HG03280 (cell line): ENCODE measurements around the gene GAK.
"Not testable (repeated sequence)": the region's sequence is repeated elsewhere in the genome, so short reads cannot be mapped to it uniquely, and the experiment has no call there.

Source experiments
- ATAC-seq: cut with Tn5 transposase; IDR thresholded peaks from one replicate; pipeline ENCODE4 v1.9.1; 2021; ENCODE audit warnings: mild to moderate bottlenecking, moderate library complexity; ENCODE audit not compliant: unreplicated experiment

Gene GAK

GRCh38 chr4:821181-821591, 110.9 kb downstream of the GAK start:
- no peak for ATAC-seq

DNA sequence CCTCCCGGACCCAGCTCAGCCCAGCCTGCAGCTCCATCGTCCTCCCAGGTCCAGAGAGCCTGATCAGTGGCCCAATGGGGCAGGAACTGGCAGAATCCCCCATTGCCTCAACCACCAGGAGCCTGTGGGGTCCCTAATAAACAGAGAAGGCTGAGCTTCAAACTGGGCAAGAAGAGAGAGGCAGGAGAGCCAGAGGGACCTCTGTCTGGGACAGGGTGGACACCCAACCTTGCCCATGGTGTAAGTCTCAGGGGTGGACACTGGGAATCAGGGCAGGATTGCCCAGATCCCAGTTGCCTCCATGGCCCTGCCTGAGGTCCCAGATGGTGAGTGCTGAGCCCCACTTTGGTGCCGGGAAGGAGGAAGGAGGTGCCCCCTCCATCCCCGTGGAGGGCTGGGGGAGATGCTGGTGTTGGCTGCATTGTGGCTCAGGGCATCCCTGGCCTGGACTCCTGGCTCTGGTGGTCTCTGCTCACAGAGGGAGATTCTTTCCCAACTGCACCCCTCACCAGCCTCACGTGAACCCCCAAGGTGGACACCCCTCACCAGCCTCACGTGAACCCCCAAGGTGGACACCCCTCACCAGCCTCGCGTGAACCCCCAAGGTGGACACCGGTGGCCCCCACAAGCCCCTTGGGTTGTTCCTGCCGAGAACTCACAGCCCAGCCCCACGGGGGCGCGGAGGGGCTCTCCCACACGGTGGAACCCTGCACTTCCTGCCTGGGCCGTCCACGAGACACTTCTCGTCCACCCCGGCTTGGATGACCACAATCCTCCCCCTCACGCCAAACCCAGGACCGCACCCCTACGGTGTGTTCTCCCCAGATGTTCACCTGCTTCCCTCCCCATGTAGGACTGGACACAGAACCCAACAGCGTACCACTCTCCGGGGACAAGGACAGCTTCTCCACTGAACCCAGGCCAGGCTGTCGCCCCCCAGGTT, 111.6 kb downstream of the GAK start:
- ATAC-seq = no peak

DNA sequence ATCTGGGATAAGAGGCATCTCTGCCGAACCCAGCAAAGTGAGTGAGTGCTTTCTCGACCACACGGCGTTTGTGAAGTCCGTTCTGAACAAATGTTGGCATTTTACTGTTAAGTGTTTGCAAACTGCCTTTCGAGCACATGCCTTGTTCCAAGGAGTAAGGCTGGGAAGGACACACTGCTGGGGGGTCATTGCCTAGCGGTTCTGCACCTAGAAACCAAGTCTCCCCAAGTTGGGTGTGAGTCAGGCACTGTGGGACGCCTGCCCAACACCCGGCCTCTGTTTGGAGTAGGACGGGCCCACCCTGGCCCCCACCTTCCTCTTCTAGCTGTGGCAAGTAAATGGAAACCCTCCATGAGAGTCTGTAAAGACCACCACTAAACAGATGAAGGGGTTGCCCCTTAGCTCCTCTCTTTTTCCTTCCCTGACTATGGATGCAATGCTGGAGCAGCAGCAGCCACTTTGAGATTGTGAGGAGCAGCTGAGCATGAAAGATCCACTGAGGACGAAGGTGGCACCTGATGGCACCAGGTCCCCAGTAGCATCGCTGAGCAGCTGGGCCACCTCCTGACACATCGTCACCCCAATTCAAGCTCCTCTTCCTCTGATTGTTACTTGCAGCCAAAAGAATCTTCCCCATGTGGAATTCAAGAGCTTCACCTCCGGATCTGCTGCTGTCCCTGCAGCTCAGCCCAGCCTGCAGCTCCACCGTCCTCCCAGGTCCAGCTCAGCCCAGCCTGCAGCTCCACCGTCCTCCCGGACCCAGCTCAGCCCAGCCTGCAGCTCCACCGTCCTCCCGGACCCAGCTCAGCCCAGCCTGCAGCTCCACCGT, 112.5 kb downstream of the GAK start:
- ATAC-seq = no peak

DNA sequence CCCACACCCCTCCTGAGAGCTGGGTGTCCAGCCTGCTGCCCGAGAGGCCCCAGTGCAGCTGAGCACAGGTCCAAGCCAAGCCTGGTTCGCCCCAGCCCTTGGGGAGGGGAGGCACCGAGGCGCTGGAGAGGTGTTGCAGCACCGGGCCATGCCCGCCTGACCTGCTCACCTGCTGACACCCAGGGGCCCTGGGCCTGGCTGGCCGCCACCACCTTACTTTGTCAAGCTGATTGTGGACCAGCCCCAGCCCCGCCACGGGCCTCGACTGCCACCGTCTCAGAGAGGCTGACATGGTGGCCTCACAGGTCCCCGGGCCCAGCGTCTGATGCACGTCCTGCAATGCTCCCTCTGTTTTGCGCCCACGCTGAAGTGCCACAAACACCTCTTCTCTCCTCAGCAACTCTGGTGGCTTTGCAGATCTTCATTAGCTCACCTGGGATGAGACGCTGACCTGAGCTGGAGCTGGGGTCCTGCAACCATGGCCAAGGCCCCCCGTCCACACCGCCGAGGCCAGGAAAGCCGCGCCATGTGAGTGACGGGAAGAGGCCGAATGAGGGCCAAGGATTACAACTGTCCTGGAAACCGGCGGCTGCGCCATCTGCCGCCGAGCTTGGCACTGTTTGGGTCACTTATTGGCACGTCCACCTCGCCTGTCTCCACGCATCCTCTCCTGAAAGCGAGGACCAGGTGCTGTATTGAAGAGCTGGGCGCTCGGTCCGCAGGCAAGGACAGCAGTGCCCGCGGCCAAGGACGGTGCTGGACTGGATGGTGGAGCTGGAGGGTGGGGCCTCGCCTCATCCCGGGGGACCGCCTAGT, 113.8 kb downstream of the GAK start:
- ATAC-seq = no peak

DNA sequence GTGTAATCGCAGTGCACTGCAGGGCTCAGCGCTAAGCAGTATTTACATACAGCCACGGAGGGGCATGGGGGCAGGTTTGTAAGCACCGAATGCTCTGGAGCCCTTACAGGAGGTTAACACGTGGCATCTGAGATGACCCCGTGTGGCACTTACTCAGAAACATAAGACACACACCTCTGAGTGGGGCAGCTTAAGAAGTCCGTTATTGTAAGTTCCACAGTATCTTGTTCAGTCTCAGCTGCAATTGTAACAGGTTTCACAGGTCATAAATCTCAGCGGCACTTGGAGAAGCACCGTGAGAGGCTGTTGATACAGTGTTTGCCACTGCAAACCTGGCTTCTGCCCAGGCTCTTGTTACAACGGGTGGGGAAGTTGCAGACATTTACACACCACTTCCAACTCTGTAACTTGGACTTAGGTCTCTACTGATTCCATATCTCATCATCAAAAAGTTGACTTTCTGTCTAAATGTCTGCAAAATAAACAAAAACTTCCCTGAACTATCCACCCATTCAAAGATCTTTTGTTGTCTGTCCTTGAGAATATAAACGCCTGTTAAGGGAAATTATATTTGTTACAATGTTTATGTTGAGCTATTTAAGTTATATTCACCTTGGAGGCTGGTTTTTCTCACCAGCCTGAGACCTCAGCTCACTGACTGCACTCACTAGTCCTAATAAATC, 116.5 kb downstream of the GAK start:
- ATAC-seq = no peak

DNA sequence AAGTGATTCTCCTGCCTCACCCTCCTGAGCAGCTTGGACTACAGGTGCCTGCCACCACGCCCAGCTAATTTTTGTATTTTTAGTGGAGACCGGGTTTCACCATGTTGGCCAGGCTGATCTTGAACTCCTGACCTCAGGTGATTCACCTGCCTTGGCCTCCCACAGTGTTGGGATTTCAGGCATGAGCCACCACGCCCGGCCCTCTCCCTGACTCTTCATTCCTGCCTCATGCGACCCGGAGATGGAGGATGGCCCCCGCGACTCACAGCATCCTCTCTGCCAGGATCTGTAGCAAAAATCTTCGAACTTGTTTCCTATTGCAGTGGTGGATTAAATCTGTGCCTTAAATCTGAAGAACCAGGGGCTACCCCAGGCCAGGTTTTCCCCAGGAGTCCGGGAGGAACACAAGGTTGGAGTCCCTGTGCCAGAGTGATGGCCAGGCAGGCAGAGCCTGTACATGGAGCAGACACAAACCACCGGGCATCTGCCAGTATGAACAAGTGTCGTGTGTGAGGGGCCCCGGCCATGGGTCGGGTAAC, 117.7 kb downstream of the GAK start:
- ATAC-seq = no peak

DNA sequence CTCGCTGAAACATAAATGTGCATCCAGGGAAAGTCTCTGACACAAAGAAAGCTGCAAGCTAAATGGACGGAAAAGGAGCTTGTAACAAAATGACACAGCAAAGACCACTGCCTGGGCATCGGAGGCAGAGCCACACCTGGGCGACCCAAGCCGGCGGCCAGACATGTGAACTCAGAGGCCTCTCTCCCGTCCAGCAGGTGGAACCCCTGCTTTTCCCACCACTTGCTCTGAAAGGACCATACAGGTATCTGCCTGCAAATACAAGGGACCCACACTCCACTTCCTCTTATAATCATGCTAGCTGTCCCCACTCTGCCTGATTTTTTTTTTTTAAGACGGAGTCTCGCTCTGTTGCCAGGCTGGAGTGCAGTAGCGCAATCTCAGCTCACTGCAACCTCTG, 118.2 kb downstream of the GAK start:
- ATAC-seq = no peak

GRCh38 chr4:808860-809570, 123.1 kb downstream of the GAK start:
- ATAC-seq = no peak

DNA sequence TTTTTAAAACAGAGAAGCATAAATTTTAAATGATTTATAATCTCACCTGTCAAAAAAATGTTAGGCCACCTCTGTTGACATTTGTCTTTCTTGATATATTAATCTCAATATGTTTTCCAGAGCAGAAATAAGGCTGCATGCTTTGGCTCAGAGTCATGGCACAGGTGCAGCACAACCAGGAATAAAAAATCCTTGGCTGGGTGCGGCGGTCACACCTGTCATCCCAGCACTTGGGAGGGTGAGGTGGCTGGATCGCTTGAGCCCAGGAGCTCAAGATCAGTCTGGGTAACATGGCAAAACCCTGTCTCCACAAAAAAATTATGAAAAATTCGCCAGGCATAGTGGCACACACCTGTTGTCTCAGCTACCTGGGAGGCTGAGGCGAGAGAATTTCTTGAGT, 124.3 kb downstream of the GAK start:
- ATAC-seq = no peak

DNA sequence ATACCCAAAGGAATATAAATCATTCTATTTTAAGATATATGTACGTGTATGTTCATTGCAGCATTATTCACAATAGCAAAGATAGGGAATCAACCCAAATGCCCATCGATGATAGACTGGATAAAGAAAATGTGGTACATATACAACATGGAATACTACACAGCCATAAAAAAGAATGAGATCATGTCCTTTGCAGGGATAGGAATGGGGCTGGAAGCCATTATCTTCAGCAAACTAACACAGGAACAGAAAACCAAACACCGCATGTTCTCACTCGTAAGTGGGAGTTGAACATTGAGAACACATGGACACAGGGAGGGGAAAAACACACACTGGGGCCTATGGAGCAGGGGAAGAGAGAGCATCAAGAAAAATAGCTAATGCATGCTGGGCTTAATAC, 125.1 kb downstream of the GAK start:
- ATAC-seq = not testable (repeated sequence)

GRCh38 chr4:804804-805203, 127.3 kb downstream of the GAK start:
- ATAC-seq = no peak

DNA sequence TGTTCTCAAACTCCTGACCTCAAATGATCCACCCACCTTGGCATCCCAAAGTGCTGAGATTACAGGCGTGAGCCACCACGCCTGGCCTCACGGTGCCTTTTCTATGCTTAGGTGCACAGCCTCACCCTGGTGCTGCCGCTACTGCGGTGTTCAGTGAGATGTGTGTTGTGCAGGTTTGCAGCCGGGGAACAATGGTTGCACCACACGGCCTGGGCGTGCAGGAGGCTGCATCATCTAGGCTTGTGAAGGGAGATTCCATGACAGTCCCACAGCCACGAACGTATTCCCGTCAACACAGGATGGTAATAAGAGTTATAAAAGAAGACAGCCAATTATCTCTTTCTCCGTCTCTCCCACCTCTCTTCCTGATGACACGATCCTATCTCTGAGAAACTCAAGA, 128.2 kb downstream of the GAK start:
- no peak for ATAC-seq

GRCh38 chr4:801436-802124, 130.5 kb downstream of the GAK start:
- no peak for ATAC-seq
